ENCODE data around the gene PIBF1. TPM values are rescaled to one million over a fixed set of nuclear protein-coding genes. Genes with fewer than 3 reads are reported as not detected.
"Not testable (repeated sequence)": the region's sequence is repeated elsewhere in the genome, so short reads cannot be mapped to it uniquely, and the experiment has no call there.

The PIBF1 gene
- total RNA-seq, 4 donors from 2014 or later = 21.0 to 159 (median 36.4) TPM

DNA sequence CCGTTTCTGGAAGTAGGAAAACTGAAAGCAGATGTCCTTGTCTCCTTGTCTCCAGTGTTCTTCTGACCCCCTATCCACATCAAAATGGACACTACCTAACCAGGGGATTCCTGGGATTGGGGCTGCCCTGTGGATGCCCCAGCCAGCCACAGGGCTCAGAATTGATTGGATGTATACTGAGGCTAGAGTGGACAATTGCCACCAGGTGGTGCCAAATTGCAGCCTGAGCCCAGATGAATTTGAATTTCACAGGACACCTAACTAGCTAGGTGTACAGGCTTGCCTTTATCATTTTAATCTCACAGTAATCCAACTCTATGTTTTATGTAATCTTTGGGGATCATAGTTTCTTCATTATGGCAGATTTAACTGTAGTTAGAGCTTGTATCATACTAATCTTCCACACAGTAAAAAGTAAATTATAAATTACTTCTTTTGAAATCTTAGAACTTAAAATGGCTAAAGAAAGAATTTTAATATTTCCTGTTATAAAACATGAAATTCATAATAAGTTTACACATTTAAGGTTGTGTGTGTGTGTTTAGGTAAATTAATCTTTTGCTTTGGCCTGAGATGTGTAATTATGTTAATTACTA lies 58.0 kb downstream of the PIBF1 start:
- Histone ChIP-seq H3K4me1 (no peaks in the 10 kb centered on the region), H3K4me3 (no peak overlapping the region), H3K36me3 (peaks cover 0 to 13% (median 0%) of the 10 kb centered on the region in 3 donors), H3K27ac (no peak overlapping the region), H3K27me3 (no peaks in the 10 kb centered on the region), H3K9me3 (no peaks in the 10 kb centered on the region)
- DNase-seq = peak in 2 of 3 donors; percentile 74 to 84
- TF ChIP-seq, protein P1, sequence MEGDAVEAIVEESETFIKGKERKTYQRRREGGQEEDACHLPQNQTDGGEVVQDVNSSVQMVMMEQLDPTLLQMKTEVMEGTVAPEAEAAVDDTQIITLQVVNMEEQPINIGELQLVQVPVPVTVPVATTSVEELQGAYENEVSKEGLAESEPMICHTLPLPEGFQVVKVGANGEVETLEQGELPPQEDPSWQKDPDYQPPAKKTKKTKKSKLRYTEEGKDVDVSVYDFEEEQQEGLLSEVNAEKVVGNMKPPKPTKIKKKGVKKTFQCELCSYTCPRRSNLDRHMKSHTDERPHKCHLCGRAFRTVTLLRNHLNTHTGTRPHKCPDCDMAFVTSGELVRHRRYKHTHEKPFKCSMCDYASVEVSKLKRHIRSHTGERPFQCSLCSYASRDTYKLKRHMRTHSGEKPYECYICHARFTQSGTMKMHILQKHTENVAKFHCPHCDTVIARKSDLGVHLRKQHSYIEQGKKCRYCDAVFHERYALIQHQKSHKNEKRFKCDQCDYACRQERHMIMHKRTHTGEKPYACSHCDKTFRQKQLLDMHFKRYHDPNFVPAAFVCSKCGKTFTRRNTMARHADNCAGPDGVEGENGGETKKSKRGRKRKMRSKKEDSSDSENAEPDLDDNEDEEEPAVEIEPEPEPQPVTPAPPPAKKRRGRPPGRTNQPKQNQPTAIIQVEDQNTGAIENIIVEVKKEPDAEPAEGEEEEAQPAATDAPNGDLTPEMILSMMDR (IDR thresholded peaks at IDR 0.05) = peak in 4 of 6 experiments; percentile 54 to 84 (median 80)
- TF ChIP-seq POLR2A (IDR thresholded peaks at IDR 0.05) = no peak

DNA sequence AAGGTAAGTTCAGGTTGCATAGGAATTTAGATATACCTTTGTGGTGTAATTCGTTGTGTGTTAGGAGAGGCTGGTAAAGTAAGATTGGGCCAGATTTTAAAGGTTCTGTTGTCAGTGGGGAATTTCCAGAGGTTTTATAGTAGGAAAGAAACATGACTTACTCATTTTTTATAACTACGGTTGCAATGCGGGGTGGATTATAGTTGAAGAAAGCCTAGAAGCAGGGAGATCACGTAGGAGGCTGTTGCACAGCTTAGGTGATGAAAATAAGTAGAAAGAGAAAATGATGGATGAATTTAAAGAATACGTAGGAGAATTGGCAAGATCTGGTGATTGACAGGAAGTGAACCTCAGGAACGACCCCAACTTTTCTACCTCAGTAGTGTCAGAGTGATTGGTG lies 61.1 kb downstream of the PIBF1 start:
- H3K27ac ChIP-seq = no peak overlapping the region
- no peaks in the 10 kb centered on the region for H3K27me3 ChIP-seq
- no peaks in the 10 kb centered on the region for H3K9me3 ChIP-seq
- TF ChIP-seq, protein P1 (IDR thresholded peaks at IDR 0.05) = no peak
- TF ChIP-seq POLR2A (IDR thresholded peaks at IDR 0.05) = no peak
- H3K4me1 ChIP-seq = no peaks in the 10 kb centered on the region
- no peak overlapping the region for H3K4me3 ChIP-seq
- DNase-seq = no peak
- H3K36me3 ChIP-seq = peaks cover 0 to 29% (median 0%) of the 10 kb centered on the region in 3 donors

DNA sequence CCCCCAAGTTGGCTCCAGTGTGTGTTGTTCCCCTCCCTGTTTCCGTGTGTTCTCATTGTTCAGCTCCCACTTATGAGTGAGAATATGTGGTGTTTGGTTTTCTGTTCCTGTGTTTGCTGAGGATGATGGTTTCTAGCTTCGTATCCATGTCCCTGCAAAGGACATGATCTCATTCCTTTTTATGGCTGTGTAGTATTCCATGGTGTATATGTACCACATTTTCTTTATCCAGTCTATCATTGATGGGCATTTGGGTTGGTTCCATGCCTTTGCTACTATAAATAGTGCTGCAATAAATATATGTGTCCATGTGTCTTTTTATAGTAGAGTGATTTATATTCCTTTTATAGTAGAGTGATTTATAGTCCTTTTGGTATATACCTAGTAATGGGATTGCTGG lies 63.2 kb downstream of the PIBF1 start:
- H3K36me3 ChIP-seq = peaks cover 0 to 29% (median 0%) of the 10 kb centered on the region in 3 donors

DNA sequence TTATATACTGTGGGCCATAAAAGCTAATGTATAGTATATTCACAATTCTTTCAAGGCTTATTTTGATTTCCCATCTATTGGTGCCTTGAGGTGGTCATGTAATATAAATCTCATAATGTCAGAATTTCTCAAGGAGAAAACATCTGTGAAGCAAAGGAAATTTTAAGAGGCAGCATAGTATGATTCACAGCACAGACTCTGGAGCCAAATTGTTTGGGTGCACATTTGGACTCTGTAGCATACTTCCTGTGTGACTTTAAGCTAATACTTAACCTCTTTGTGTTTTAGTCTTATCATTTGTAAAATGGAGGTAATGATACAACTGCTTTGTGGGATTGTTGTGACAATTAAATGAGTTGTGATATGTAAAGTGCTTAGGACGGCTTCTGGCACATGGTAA lies 67.6 kb downstream of the PIBF1 start:
- no peak overlapping the region for H3K27ac ChIP-seq
- no peak overlapping the region for H3K4me3 ChIP-seq
- no peaks in the 10 kb centered on the region for H3K27me3 ChIP-seq
- H3K36me3 ChIP-seq = peaks cover 0 to 32% (median 0%) of the 10 kb centered on the region in 3 donors
- TF ChIP-seq, protein P1 (IDR thresholded peaks at IDR 0.05) = no peak
- TF ChIP-seq POLR2A (IDR thresholded peaks at IDR 0.05) = no peak
- no peaks in the 10 kb centered on the region for H3K4me1 ChIP-seq
- DNase-seq = no peak
- H3K9me3 ChIP-seq = no peaks in the 10 kb centered on the region

More for the DNA sequence above, 63.2 kb downstream of the PIBF1 start:
- H3K4me1 ChIP-seq, H3K27me3 ChIP-seq, DNase-seq, H3K9me3 ChIP-seq, H3K4me3 ChIP-seq, H3K27ac ChIP-seq: not testable (repeated sequence)

DNA sequence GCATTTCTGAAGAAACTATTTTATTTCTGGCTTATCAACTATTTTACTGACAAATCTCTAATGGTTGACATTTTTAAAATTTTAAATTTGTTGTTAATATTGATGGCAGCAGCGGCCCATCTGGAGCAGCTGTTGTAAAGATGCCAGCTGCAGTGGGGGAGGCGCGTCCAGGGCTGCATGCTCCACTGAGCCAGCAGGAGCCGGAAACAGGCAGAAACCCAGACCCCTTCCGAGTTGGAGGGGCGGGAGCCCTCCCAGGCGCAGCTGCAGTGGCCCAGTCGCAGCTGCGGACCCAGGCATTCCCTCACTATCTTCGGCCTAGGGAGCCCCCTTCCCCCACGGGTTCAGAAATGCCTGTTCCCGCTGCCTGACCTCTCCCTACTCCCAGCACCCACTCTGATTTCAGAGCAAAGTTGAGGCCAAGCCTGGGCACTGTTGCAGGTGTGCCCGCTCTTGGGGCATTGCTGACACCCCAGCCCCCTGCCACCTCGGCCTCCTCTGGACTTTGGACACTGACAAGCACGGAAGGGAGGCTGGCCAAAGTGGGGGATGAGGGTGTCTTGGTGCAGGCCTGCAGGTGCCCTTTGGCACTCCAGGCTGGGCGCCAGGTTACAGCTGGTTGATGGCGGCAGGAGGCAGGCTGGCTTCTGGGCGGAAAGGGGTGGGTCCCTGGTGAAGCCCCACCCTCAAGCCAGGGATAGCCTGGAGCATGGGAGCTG lies 69.2 kb downstream of the PIBF1 start:
- no peaks in the 10 kb centered on the region for H3K27me3 ChIP-seq
- H3K4me3 ChIP-seq = no peak overlapping the region
- TF ChIP-seq, protein P1 (IDR thresholded peaks at IDR 0.05) = no peak
- no peak for TF ChIP-seq POLR2A (IDR thresholded peaks at IDR 0.05)
- peaks cover 0 to 28% (median 0%) of the 10 kb centered on the region in 3 donors for H3K36me3 ChIP-seq
- no peak overlapping the region for H3K27ac ChIP-seq
- H3K4me1 ChIP-seq = no peaks in the 10 kb centered on the region
- peak in 2 of 3 donors; percentile 49 to 66 for DNase-seq
- H3K9me3 ChIP-seq = no peaks in the 10 kb centered on the region

DNA sequence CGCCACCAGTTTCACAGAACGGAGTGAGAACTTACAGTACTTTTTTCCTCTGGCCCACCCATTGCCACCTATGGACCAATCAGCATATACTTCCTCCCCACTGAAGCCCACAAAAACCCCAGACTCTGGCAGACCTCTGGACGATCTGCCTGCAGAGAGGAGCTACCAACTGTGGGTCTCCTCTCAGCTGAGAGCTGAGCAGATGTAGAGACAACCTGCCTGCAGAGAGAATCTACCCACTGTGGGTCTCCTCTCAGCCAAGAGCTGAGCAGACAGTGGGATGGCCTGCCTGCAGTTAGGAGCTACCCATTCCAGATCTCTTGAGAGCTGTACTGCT lies 69.7 kb downstream of the PIBF1 start:
- H3K4me1 ChIP-seq = no peaks in the 10 kb centered on the region
- no peaks in the 10 kb centered on the region for H3K27me3 ChIP-seq
- no peak overlapping the region for H3K4me3 ChIP-seq
- no peak for DNase-seq
- H3K27ac ChIP-seq = no peak overlapping the region
- H3K9me3 ChIP-seq = no peaks in the 10 kb centered on the region
- peaks cover 0 to 27% (median 0%) of the 10 kb centered on the region in 3 donors for H3K36me3 ChIP-seq
- TF ChIP-seq, protein P1 (IDR thresholded peaks at IDR 0.05) = no peak
- no peak for TF ChIP-seq POLR2A (IDR thresholded peaks at IDR 0.05)
